ENCODE measurements around the gene S100A11.
"Not testable (repeated sequence)": the region's sequence is repeated elsewhere in the genome, so short reads cannot be mapped to it uniquely, and the experiment has no call there.

S100A11 gene

GRCh38 chr1:152036267-152037216 lies at the start of gene S100A11:
Gene S100A11, minus strand, starts transcription at chr1:152037004. Its CDS starts 89 bp downstream, at chr1:152036915.
- FAIRE-seq (no peak), DNase-seq (ENCODE audit: low spot score) (peak; percentile 74)

GRCh38 chr1:152084853-152085252 lies 48.0 kb upstream of the S100A11 start:
- no peak for FAIRE-seq
- DNase-seq (ENCODE audit: low spot score): no peak

GRCh38 chr1:152081026-152081425 lies 44.2 kb upstream of the S100A11 start:
- FAIRE-seq; DNase-seq (ENCODE audit: low spot score): not testable (repeated sequence)

GRCh38 chr1:152080494-152080893 lies 43.7 kb upstream of the S100A11 start:
- not testable (repeated sequence) for DNase-seq (ENCODE audit: low spot score); FAIRE-seq

GRCh38 chr1:152078831-152079441 lies 42.1 kb upstream of the S100A11 start:
- DNase-seq (ENCODE audit: low spot score): no peak
- FAIRE-seq: no peak

GRCh38 chr1:152072311-152072710 lies 35.5 kb upstream of the S100A11 start:
- DNase-seq (ENCODE audit: low spot score) (no peak), FAIRE-seq (no peak)

GRCh38 chr1:152071123-152071522 lies 34.3 kb upstream of the S100A11 start:
- FAIRE-seq (no peak), DNase-seq (ENCODE audit: low spot score) (no peak)

- FAIRE-seq (no peak), DNase-seq (ENCODE audit: low spot score) (no peak)
Observed at GRCh38 chr1:152067929-152068328, 31.1 kb upstream of the S100A11 start.

- FAIRE-seq: no peak
Observed at GRCh38 chr1:152067150-152067549, 30.3 kb upstream of the S100A11 start.

GRCh38 chr1:152061952-152062351 lies 25.1 kb upstream of the S100A11 start:
- DNase-seq (ENCODE audit: low spot score): no peak
- FAIRE-seq: no peak

More at GRCh38 chr1:152067150-152067549, 30.3 kb upstream of the S100A11 start:
- DNase-seq (ENCODE audit: low spot score): no peak

GRCh38 chr1:152053375-152053774 lies 16.6 kb upstream of the S100A11 start:
- DNase-seq (ENCODE audit: low spot score) (no peak), FAIRE-seq (no peak)

GRCh38 chr1:152052606-152053005 lies 15.8 kb upstream of the S100A11 start:
- FAIRE-seq: peak; percentile 68
- DNase-seq (ENCODE audit: low spot score): peak; percentile 63

GRCh38 chr1:152050886-152051675 lies 14.3 kb upstream of the S100A11 start:
- no peak for FAIRE-seq

GRCh38 chr1:152049291-152050083 lies 12.7 kb upstream of the S100A11 start:
- DNase-seq (ENCODE audit: low spot score) (no peak), FAIRE-seq (no peak)

More at GRCh38 chr1:152050886-152051675, 14.3 kb upstream of the S100A11 start:
- no peak for DNase-seq (ENCODE audit: low spot score)

- FAIRE-seq: no peak
- peak; percentile 94 for DNase-seq (ENCODE audit: low spot score)
Observed at GRCh38 chr1:152048416-152049009, 11.7 kb upstream of the S100A11 start.

GRCh38 chr1:152047730-152048415 lies 11.1 kb upstream of the S100A11 start:
- FAIRE-seq: peak; percentile 94
- peak; percentile 100 for DNase-seq (ENCODE audit: low spot score)

- DNase-seq (ENCODE audit: low spot score) (no peak), FAIRE-seq (no peak)
Observed at GRCh38 chr1:152047413-152047729, 10.6 kb upstream of the S100A11 start.

GRCh38 chr1:152044386-152044785 lies 7.6 kb upstream of the S100A11 start:
- FAIRE-seq: no peak
- DNase-seq (ENCODE audit: low spot score): no peak

- FAIRE-seq (no peak), DNase-seq (ENCODE audit: low spot score) (no peak)
Observed at GRCh38 chr1:152043870-152044269, 7.1 kb upstream of the S100A11 start.

GRCh38 chr1:152042030-152042429 lies 5.2 kb upstream of the S100A11 start:
- no peak for DNase-seq (ENCODE audit: low spot score)
- no peak for FAIRE-seq
